Uterine smooth muscle cell (primary cell): ENCODE results near the gene DOCK1. TPM values are rescaled to one million over a fixed set of nuclear protein-coding genes. Genes with fewer than 3 reads are reported as not detected.

Experiments used
- total RNA-seq: library from RNA; depleted of rRNA; stranded (reverse); fragments of >200 nt; gene quantifications from 2 replicates; pipeline ENCODE4 v1.2.3, GENCODE V29; 2014

DOCK1 gene
- 72.8 and 85.2 TPM in 2 replicates for total RNA-seq

DNA sequence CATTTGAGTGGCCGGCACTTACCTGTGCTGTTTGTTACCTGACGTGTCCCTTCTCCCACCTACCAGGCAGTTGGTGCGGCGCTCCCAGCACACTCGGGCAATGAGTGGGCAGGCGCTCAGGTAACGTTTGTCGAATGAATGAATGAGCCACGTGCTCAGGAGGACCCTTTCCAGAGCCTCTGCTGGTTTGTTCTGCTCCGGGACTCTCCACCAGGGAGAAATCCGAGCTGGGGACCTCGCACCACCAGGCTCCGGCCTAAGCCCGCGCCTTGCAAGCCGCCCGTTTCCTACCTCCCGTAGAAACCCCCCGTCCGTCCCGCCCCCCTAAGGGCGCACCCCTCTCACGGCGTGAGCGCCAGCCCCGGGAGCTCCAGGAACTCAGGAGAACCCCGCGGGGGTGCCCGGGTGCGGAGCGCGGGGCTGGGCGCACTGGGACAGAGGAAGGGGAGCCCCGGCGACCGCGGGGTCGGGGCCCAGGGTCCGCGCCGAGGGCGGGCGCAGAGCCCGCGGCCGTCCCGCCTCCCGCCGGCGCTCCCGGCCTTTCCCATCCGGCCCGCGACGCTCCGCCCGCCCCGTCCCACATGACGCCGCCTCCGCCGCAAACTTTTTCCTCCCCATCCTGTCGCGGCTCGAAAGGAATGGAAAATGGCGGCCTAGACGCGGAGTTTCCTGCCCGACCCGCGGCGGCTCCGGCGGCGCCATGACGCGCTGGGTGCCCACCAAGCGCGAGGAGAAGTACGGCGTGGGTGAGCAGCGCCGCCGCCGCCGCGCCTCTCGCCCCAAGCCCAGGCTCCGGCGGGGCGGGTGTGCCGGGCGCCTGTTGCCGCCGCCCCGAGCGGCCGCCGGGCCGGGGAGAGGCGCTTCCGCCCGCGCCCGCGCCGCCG lies at the start of gene DOCK1:
TSS of gene DOCK1 (plus strand) at position 611 of the 884 bp plus-strand sequence. CDS start at position 701, 90 bp downstream.

DNA sequence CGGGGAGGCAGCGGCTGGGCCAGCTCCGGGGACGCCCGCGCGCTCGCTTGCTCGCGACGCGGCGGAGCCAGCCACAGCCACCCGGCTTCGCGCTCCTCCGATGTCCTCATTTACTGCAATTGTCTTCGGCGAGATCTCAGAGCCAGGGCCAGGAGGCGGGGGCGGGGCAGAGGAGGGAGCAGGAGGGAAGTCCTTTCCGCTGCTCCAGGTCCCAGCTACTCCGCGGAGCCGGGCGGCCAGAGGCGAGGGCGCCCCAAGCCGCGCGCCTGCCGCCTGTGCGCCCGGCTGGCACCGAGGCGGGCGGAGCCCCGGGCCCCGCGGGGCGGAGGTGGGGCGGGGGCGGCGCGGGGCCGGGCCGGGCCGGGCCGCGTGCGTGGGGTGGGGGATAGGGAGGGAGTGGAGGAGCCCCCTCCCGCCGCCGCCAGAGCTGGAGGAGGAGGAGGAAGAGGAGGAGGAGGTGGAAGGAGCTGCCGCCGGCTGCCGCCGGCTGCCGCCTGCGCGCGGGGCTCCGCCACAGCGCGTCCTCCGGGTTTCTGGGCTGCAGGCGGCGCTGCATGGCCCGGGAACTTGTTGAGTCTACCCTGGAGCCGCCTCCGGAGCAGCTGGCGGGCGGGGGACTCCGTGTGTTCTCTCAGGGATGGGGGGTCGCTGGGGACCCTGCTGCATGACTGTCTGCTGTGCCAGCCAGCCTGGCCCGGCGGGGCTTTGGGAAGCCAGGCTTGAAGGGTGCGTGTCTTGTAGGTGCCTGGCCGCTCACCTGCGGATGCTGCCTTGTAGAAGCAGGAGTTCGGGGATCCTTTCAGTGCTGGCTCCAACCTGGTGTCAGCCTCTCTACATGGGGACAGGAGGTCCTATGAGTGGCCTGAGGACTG lies 291.3 kb downstream of the DOCK1 start, which contains the start of gene INSYN2A:
TSS of gene INSYN2A (minus strand) at position 310 of the 872 bp plus-strand sequence. CDS start 20,196 bp downstream, outside the sequence.

Other genes starting within 250 kb of the DOCK1 start
- not detected in 2 replicates for gene C10orf90, start 234.7 kb upstream of the DOCK1 start, total RNA-seq